EL (cell line): ENCODE data around the gene CRIP3.

Experiments
- DNase-seq: peaks from one replicate; pipeline ENCODE4 v3.0.0-alpha.2; 2016

Gene CRIP3

DNA sequence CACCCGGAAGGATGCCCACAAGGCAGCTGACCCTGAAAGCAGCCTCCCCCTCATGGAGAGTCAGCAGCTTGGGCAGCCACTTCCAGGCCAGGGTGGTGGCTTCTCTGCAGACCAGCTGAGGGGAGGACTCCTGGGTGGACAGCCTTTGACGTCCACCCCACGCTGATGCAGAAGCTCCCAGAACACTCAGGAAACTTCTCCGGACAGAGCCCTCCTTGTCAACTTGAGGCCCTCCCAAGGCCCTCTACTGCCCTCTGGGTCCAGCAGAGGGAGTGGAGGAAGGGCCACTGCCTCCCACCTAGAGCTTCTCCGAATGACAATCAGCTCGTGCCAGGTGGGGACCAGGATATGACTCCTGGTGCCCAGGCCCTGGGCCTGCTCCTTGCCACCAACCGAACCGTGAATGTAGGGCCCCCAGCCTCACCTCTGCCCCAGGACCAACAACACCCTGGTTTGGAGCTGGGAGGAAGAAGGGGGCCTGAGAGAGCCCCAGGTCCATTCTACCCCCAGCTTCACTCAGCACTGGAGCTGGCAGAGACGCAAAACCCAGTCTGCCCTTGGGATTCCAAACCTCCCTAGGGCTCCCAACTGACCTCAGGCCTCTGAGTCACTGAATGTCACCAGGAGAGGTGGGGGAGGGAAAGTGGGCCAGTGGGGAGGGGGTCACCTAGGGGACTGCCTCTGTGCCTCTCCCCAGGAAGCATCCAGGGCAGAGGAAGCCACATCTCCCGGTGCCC, 21.5 kb downstream of the CRIP3 start:
- no peak for DNase-seq

DNA sequence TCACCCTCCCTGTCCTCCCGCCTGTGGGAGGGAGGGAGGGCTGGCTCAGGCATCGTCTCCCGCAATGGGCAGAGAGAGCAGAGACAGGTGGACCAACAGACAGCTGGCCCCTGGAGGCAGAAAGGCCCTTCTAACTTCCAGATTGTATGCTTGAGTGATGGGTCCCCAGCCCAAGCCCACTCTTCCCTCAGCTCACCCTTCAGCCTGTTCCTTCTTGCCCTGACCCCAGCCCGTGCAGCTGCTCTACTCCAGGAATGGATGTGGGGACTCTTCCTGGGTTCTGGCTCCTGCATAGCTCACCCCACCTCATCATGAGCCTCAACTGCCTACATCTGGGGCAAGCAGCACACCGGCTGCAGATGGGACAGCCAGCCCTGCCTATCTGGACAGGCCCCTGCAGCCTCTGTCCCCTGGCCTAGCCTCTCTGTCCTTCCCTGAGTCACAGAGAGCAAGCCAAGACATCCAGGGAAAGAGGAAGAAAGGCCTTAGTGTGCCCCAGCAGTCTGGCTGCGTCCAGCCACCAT, 22.1 kb downstream of the CRIP3 start:
- DNase-seq: no peak

DNA sequence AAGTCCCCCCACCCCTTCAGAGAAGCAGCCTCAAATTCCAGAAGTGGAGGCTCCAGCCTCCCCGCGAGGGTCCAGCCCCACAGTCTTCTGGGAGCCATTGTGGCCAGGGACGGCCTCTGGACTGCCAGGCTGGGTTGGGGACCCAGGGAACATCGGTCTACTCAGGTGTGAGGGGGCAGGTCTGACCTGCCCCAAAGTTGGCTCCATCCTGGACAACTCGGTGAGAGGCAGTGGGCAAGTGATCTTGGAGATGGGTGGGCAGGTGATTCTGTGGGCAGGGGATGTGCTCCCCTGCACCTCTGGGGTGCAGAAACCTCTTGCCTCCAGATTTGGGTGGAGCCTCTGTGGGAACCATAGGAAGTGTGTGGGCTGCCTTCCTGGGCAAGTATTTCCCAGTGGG, 22.8 kb downstream of the CRIP3 start:
- no peak for DNase-seq

DNA sequence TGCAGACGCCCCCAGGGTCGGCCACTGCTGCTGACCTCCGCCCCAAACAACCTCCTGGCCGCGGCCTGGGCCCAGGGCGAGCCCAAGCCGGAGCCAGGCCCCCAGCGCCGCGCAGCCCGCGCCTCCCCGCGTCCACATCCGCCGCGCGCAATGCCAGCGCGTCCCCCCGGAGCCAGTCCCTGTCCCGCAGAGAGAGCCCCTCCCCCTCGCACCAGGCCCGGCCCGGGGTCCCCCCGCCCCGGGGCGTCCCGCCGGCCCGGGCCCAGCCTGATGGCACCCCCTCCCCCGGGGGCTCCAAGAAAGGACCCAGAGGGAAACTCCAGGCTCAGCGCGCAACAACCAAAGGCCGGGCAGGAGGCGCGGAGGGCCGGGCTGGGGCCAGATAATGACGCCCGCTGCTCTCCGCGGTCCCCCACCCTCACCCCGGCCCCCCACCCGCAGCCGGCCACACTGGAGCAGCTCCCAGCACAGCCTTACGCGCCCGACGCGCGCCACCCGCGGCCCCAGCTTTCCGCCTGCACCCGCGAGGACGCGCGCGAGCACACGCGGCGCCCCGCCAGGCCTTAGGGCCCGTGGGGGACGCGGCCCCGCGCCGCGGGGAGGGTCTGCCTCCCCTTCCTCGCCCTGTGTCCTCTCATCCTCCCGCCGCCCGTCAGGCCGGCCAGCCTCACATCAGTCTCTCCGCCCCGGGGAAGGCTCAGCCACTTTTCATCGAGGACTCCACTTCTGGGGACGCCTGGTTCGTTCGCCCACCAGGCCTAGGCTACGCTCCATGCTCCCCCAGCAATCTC, 23.4 kb downstream of the CRIP3 start:
- DNase-seq: peak; percentile 16

DNA sequence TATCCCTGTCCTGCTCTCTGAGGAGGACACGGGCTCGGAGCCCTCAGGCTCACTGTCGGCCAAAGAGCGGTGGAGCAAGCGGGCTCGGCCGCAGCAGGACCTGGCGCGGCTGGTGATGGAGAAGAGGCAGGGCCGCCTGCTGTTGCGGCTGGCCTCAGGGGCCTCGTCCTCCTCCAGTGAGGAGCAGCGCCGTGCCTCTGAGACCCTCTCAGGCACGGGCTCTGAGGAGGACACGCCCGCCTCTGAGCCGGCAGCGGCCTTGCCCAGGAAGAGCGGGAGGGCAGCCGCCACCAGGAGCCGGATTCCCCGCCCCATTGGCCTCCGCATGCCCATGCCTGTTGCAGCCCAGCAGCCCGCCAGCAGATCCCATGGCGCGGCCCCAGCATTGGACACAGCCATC, 24.7 kb downstream of the CRIP3 start:
- no peak for DNase-seq

DNA sequence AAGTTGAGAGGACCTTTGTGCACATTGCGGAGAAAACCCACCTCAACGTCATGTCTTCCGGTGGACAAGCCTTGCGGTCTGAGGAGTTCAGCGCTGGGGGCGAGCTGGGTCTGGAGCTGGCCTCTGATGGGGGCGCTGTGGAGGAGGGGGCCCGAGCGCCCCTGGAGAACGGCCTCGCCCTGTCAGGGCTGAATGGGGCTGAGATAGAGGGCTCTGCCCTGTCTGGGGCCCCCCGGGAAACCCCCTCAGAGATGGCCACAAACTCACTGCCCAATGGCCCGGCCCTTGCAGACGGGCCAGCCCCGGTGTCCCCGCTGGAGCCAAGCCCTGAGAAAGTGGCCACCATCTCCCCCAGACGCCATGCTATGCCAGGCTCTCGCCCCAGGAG, 25.1 kb downstream of the CRIP3 start:
- no peak for DNase-seq

DNA sequence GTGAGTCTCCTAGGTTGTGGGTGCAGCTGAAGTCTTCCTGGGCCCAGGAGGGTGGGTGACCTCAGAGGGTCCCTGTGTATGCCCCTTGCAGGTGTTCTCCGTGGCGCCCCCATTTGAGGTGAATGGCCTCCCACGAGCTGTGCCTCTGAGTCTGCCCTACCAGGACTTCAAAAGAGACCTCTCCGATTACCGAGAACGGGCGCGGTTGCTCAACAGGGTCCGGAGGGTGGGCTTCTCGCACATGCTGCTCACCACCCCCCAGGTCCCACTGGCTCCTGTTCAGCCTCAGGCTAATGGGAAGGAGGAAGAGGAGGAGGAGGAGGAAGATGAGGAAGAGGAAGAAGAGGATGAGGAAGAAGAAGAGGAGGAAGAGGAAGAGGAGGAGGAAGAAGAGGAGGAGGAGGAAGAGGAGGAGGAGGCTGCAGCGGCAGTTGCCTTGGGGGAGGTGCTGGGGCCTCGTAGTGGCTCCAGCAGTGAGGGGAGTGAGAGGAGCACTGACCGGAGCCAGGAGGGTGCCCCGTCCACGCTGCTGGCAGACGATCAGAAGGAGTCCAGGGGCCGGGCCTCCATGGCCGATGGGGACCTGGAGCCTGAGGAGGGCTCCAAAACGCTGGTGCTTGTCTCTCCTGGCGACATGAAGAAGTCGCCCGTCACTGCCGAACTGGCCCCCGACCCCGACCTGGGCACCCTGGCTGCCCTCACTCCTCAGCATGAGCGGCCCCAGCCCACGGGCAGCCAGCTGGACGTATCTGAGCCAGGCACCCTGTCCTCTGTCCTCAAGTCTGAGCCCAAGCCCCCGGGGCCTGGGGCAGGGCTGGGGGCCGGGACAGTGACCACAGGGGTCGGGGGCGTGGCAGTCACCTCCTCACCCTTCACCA, 25.8 kb downstream of the CRIP3 start:
- DNase-seq: no peak

DNA sequence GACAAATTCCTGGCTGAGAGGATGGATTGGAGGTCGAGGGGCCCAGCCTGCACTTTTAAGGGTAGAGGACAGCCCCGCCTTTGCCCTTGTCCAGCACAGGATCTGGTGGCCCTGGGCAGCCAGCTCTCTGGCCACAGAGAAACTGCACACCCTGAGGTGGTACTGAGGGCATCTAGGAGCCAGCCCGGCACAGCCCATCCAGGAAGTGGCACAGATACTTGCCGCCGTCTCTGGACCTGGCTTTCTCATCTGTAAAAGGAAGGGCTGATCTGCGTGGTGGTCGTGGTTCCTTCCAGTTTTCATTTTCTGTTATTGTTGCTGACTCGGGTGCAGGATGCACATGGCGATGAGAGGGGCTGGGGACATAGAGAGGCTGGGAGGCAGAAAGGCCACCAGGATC, 26.6 kb downstream of the CRIP3 start:
- DNase-seq: no peak

DNA sequence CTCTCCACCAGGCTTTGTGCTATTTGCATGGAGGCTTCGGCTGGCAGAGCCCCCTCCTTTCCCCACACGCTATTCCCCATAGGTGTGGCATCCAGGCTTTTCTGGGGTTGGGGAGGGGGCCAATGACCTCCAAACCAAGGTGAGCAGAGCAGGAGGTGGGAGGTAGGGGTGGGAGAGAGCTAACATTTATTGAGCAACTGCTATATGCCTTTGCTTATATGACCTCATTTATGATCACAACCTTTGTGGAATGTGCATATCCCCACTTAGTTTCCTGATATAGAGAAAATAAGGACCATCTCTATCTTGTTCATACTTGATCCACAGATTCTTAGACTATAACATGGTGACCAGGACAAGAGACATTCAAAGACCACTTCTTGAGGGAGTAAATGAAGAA, 28.4 kb downstream of the CRIP3 start:
- DNase-seq: no peak

DNA sequence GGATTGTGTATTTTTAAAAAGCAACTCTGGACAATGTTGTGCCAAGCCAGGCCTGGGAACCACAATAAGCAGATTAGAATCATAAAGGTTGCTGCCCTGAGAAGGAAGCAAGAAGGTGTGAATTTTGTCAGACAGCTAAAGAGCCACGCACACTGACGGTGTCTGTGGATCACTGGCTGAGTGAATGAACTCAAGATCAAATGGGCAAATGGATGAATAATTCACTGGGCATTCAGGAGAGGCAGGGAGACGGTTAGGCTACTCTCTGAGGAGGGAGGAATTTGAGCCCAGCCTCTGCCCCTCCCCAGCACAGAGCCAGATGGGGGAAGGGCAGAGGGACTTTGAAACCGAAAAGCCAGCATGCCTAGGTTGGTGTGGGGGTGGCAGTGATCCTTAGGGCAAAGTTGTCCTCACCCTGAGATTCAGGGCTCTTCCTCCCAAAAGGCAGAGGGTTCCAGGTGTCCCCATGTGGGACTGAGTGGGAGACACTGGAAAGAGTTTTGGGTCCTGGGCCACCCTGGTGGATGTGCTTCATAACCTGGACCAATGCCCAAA, 30.0 kb downstream of the CRIP3 start:
- DNase-seq: peak; percentile 74

DNA sequence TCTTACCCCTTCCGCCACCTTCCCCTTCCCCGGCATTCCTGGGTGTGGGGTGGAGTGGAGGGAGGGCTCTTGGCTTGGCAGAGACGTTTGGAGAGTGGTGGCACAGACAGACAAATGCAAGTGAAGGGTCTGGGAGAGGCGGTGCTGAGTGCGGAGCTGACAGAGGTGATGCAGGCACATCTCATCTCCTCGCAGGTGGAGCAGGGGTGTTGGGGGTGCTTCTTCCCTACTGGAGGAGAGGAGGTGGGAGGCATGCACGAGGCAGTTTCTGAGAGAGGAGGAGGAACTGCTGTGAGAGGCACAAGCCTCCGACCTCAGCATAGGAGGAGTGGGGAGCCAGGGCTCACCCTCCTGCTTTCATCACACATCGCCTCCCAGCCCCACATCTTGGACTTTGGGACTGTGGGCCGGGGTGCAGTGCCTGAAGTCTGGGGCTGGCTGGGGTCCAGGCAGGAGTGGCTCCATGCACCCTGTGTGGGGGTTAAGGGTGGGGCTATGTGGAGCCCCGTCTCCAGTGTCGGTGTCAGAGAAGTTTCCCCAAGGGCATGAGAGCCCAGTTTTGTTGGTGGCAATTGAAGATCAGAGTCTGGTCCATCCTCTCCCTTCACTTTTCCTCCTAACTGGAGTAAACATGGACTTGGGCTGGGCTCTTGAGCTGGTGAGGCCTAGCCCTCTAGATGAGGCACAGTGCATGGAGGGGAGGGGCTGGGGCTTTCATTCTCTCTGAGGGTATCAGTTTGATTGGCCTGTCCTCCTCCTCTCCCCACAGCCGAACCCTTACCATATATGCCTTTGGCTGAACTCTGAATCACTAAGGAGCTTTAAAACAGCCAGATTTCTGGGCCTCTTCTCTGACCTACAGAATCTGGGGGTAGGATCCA, 30.7 kb downstream of the CRIP3 start:
- peak; percentile 49 for DNase-seq

DNA sequence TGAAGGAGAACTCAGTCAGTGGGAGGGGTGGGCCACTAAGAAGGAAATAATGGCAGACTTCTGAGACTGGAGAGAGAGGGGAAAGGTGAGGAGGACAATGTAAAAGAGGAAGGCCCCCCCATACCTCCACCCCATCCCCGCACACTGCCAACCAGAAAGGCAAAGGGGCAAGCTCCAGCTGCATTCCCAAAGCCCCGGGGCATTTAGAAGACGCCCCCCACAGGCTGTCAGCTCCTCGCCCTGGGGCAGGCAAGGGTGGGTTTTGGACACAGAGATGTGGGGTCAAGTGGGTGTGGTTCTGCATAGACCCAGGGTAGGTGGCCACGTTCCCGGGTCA, 31.4 kb downstream of the CRIP3 start:
- no peak for DNase-seq

DNA sequence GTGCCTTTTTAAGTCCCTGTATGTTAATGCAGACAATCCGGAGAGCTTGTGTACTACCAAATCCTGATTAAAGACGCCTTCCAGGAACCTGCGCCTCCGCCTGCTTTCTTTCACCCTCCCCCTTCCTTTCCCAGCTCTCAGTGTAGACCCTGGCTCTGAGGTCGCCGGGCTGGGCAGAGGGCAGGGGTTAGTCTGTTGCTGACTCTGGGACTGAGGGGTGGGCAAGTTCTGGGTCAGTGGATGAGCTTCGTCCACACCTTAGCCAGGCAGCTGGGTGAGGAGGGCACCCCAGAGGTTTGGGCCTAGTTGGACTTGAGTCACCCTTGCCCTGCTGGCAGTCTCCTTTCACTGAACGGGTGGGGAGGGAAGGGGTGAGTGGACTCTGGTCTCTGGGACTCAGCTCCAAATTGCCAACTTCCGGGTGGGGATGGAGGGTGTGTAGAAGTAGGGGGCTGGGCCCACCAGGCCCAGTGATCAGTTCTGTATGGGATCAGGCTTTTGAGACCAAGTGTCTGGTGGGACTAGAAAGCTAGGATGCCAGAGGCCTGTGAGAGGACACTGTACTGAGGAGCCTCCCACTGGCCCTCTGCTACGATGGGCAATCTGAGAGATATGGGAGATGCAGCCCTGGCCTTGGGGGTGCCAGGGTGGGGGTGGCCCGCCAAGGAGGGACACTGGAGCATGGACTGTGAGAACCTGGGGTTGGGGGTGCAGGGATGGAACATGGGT, 31.9 kb downstream of the CRIP3 start:
- DNase-seq: no peak

DNA sequence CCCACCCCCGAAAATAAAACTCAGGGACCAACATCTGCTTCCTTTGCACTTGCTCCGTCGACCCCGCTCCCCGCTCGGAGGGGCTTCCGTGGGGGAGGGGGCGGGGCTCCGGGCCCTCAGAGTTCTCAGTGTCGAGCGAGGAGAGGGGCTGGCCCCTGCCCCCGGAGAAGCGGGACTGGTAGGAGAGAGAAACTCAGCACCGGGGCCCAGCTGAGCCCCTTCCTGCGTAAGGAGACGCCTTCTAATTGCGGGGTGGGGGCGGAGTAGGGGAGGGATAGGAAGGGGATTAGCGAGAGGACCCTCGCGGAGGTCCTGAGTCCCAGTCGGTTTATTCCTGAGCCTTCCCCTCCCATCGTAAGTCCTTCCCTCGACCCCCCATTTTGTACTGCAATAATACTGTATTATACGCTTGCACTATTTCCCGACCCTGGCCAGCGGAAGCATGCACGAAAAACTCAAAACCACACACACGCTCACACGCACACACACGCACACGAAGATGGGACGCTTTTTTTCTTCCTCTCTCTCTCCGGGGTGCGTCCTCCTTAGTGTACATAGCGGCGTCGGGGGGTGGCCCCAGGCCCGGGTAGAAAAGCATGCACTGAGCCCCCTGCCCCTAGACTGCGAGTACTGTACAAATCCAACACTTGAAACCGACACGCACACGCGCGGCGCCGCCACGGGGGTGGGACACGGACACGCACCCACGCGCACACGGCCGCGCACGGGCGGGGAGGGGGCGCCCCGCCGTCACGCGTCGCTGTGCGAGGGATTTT, 32.6 kb downstream of the CRIP3 start:
- no peak for DNase-seq

DNA sequence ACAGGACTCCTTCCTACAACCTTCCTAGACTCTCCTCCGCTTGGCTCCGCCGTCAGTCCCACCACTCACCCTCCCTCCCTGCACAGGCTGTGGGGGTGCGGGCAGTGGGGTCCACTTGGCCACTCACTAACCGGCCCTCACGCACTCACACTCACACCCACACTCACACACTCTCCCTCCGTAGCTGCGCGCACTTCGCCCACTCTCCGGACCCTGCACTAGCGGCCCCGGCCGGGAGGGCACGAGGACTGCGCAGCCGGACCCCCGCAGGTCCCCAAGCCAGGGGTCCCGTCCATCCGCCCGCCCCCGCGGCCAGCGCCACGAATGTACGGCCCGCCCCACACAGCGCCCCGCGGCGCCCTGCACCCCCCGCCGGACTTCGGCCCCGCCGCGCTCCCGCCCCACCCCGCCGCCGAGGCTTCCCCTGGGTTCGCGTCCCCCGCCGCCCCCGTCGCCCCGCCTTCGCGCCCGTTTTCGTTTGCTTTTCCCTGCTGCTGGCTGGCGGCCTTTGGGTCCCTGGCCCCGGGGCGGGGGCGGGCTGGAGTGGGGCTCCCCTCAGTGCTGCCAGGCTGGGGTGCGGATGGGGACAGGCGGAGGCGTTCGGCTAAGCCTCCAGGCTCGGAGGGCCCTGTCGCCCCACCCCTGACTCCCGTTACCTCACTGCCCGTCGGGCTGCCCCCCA, 33.6 kb downstream of the CRIP3 start:
- no peak for DNase-seq

DNA sequence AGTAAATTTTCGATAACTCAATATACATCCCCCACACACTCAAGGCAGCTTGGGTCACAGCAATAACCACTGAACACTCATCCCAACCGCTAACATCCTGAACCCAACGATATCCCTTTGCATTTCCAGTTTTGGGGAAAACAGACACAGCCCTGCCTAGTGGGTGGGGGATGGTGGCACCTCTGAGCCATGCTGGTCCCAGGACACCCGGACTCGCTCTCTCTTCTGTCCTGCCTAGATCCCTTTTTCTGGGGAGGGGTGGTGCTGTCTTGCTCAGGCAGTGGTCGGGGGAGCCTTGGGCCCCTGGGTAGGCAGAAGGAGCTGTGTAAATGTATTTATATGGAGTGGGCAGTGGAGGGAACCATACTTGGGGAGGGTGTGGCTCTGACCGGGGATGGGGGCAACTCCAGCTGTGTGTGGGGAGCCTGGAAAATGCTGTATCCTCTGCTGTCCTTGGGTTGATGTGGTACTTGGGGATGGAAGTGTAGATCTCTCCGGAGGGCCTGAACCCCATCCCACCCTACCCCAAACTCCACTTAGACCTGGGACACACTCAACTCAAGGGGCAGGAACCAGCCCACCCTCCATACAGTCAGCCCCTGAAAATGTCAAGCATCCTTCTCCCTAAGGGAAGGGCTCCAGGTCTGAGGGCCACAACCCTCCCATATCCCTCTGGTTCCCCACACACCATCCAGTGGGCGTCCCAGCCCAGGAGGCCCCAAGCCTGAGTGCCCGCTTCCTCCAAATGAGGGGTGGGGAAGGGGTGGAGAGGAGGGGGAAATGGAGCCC, 34.3 kb downstream of the CRIP3 start:
- DNase-seq: no peak

DNA sequence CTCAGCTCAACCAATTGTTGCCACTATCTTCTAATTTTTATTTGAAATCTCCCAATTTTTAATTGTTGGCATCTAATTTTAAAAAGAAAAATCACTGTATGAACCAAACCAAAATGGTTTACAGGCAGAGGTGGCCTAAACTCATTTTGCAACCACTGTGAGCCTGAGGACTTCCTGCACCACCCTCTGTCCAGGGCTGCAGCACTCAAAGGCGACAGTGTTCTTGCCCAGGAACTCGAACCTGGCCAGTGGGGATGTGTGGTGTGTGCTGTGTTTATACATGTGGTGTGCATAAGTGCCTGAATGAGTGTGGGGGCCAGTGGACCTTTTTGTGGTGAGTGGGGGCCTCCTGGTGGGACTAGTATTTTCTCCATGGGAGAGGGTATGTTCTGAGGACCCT, 34.9 kb downstream of the CRIP3 start:
- DNase-seq: no peak

DNA sequence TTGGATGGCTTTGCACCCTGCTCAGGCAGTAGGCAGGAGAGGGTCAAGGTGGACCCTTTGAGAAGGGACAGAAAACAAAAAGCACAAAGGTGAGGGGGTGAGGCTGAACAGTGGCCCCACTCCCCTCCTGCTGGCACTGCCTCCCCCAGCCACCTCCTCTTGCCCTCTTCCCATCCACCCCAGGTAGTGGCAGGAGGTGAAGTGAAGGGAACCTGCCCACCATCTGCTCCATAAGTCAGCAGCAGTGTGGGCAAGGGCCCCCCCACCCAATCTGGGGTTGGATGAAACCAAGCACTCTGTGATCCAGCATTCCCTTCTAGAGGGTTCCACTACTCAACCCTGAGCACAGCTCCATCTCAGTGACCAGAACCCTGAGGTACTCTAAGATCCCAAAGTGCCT, 36.7 kb downstream of the CRIP3 start:
- DNase-seq: no peak
